GM18873 (cell line): ENCODE measurements around the gene ZNFX1.

Experiments used
- ATAC-seq: cut with Tn5 transposase; IDR thresholded peaks from one replicate; pipeline ENCODE4 v1.9.1; 2021; ENCODE audit warnings: mild to moderate bottlenecking, moderate library complexity, moderate number of reproducible peaks; ENCODE audit not compliant: unreplicated experiment, low FRiP score

Gene ZNFX1

GRCh38 chr20:49293122-49293521 is 15.3 kb upstream of the ZNFX1 start:
- ATAC-seq: no peak

GRCh38 chr20:49292010-49292409 is 14.2 kb upstream of the ZNFX1 start:
- ATAC-seq: no peak

- no peak for ATAC-seq
Observed at GRCh38 chr20:49291200-49291599, 13.3 kb upstream of the ZNFX1 start.

- ATAC-seq: no peak
Observed at GRCh38 chr20:49290608-49291191, 12.8 kb upstream of the ZNFX1 start.

- ATAC-seq: no peak
Observed at GRCh38 chr20:49288784-49289696, 11.2 kb upstream of the ZNFX1 start.

- no peak for ATAC-seq
Observed at GRCh38 chr20:49288250-49288751, 10.4 kb upstream of the ZNFX1 start.

GRCh38 chr20:49287555-49288249 is 9.8 kb upstream of the ZNFX1 start:
- ATAC-seq: no peak

- no peak for ATAC-seq
Observed at GRCh38 chr20:49286689-49287551, 9.1 kb upstream of the ZNFX1 start.

- no peak for ATAC-seq
Observed at GRCh38 chr20:49285813-49286494, 8.1 kb upstream of the ZNFX1 start.

GRCh38 chr20:49285233-49285668 is 7.4 kb upstream of the ZNFX1 start:
- ATAC-seq: no peak

GRCh38 chr20:49284818-49285217 is 7.0 kb upstream of the ZNFX1 start:
- no peak for ATAC-seq

GRCh38 chr20:49283703-49284625 is 6.1 kb upstream of the ZNFX1 start:
- no peak for ATAC-seq

- no peak for ATAC-seq
Observed at GRCh38 chr20:49283176-49283702, 5.4 kb upstream of the ZNFX1 start.

- no peak for ATAC-seq
Observed at GRCh38 chr20:49282584-49283171, 4.8 kb upstream of the ZNFX1 start.

- no peak for ATAC-seq
Observed at GRCh38 chr20:49281913-49282467, 4.1 kb upstream of the ZNFX1 start.

GRCh38 chr20:49281059-49281912 is 3.4 kb upstream of the ZNFX1 start:
- no peak for ATAC-seq
